GM18507 (cell line): ENCODE data around the gene SLC25A14.
A peak's percentile ranks its signal among the peaks of the same experiment; 100 is the strongest.
"Not testable (repeated sequence)": the region's sequence is repeated elsewhere in the genome, so short reads cannot be mapped to it uniquely, and the experiment has no call there.

Experiments used
- DNase-seq: peaks from one replicate; pipeline ENCODE4 v3.0.0; 2011; ENCODE audit warnings: low read depth; ENCODE audit not compliant: insufficient read length; ENCODE audit errors: extremely low spot score
- FAIRE-seq: peaks from 2 replicates; lab custom pipeline; 2011; peaks lifted over from hg19 to GRCh38; lab: Jason Lieb, UNC

The SLC25A14 gene

GRCh38 chrX:130339408-130340222 is at the start of gene SLC25A14:
Gene SLC25A14 (plus strand): TSS chrX:130339919. CDS start chrX:130340279, 360 bp downstream.
- DNase-seq (no peak), FAIRE-seq (peak; percentile 98)

GRCh38 chrX:130295519-130296296 is 44.0 kb upstream of the SLC25A14 start:
- no peak for FAIRE-seq

GRCh38 chrX:130296297-130296678 is 43.4 kb upstream of the SLC25A14 start:
- peak; percentile 12 for FAIRE-seq

More at GRCh38 chrX:130295519-130296296, 44.0 kb upstream of the SLC25A14 start:
- DNase-seq: no peak

GRCh38 chrX:130296743-130297142 is 43.0 kb upstream of the SLC25A14 start:
- FAIRE-seq: no peak

More at GRCh38 chrX:130296297-130296678, 43.4 kb upstream of the SLC25A14 start:
- DNase-seq: no peak

GRCh38 chrX:130299279-130300009 is 40.3 kb upstream of the SLC25A14 start:
- DNase-seq: no peak
- FAIRE-seq: no peak

More at GRCh38 chrX:130296743-130297142, 43.0 kb upstream of the SLC25A14 start:
- no peak for DNase-seq

- DNase-seq: no peak
Measured at GRCh38 chrX:130300010-130300282, 39.8 kb upstream of the SLC25A14 start.

GRCh38 chrX:130301405-130301804 is 38.3 kb upstream of the SLC25A14 start:
- FAIRE-seq (no peak), DNase-seq (no peak)

More at GRCh38 chrX:130300010-130300282, 39.8 kb upstream of the SLC25A14 start:
- no peak for FAIRE-seq

- DNase-seq: no peak
- no peak for FAIRE-seq
Measured at GRCh38 chrX:130301977-130302376, 37.7 kb upstream of the SLC25A14 start.

GRCh38 chrX:130304587-130305368 is 34.9 kb upstream of the SLC25A14 start:
- no peak for DNase-seq
- FAIRE-seq: no peak

GRCh38 chrX:130319886-130320285 is 19.8 kb upstream of the SLC25A14 start:
- not testable (repeated sequence) for FAIRE-seq

GRCh38 chrX:130321550-130321949 is 18.2 kb upstream of the SLC25A14 start:
- peak; percentile 82 for FAIRE-seq
- DNase-seq: no peak

More at GRCh38 chrX:130319886-130320285, 19.8 kb upstream of the SLC25A14 start:
- not testable (repeated sequence) for DNase-seq

- no peak for FAIRE-seq
Measured at GRCh38 chrX:130330146-130330545, 9.6 kb upstream of the SLC25A14 start.

GRCh38 chrX:130330706-130331105 is 9.0 kb upstream of the SLC25A14 start:
- DNase-seq (no peak), FAIRE-seq (peak; percentile 86)

More at GRCh38 chrX:130330146-130330545, 9.6 kb upstream of the SLC25A14 start:
- DNase-seq: no peak

GRCh38 chrX:130336531-130336930 is 3.2 kb upstream of the SLC25A14 start:
- FAIRE-seq: no peak
- DNase-seq: no peak

GRCh38 chrX:130338869-130339268 is 850 bp upstream of the SLC25A14 start:
- not testable (repeated sequence) for DNase-seq, FAIRE-seq

GRCh38 chrX:130340271-130340670 is 552 bp downstream of the SLC25A14 start:
- DNase-seq (no peak), FAIRE-seq (peak; percentile 59)

GRCh38 chrX:130343411-130343810 is 3.7 kb downstream of the SLC25A14 start:
- FAIRE-seq: no peak

GRCh38 chrX:130347321-130347720 is 7.6 kb downstream of the SLC25A14 start:
- FAIRE-seq: peak; percentile 31
- DNase-seq: no peak

More at GRCh38 chrX:130343411-130343810, 3.7 kb downstream of the SLC25A14 start:
- DNase-seq: no peak

- DNase-seq (no peak), FAIRE-seq (no peak)
Measured at GRCh38 chrX:130351567-130351966, 11.8 kb downstream of the SLC25A14 start.
